ENCODE measurements around the gene SETBP1.

GRCh38 chr18:45081566-45082181 lies 401.0 kb downstream of the SETBP1 start:
- TF ChIP-seq POLR2AphosphoS5 (IDR thresholded peaks at IDR 0.05; ENCODE audit: low read depth, low read length) = no peak
- no peak for TF ChIP-seq POLR2A (IDR thresholded peaks at IDR 0.05; ENCODE audit: low read depth, low read length)
